H1 (cell line): ENCODE results near the gene FAM219A. TPM values are rescaled to one million over a fixed set of nuclear protein-coding genes. Genes with fewer than 3 reads are reported as not detected.
A peak's percentile ranks its signal among the peaks of the same experiment; 100 is the strongest.

Source experiments
- CTCF ChIA-PET: fragments of 300-600 bp; sonication (Branson Sonifier 250); formaldehyde crosslinking; loops from one replicate; lab custom pipeline; 2021; ENCODE audit not compliant: partially characterized antibody; lab: Charles Lee
- POLR2A ChIA-PET: fragments of 300-600 bp; sonication (Branson Sonifier 250); formaldehyde crosslinking; loops from one replicate; lab custom pipeline; 2021; ENCODE audit warnings: inconsistent platforms; ENCODE audit not compliant: partially characterized antibody; lab: Charles Lee
- DNase-seq, 2 experiments: peaks; one replicate each; pipeline versions ENCODE4 v3.0.0 to v3.0.0-alpha.2; 2010 to 2022; ENCODE audit warnings: low spot score in 2 of 2, low read depth in 1 of 2, mixed read lengths in 1 of 2
- FAIRE-seq: peaks from 2 replicates; lab custom pipeline; 2011; peaks lifted over from hg19 to GRCh38; lab: Jason Lieb, UNC
- H2AFZ ChIP-seq: 2 replicates; pipeline ENCODE4 v1.8.1; 2012; ENCODE audit warnings: low read length, inconsistent platforms
- H2AK5ac ChIP-seq: 2 replicates; pipeline ENCODE4 v1.6.1; 2013; ENCODE audit warnings: low read depth, low read length
- H2BK120ac ChIP-seq: replicated peaks from 2 replicates; pipeline ENCODE3; 2013; ENCODE audit warnings: low read depth, low read length, inconsistent platforms
- H2BK12ac ChIP-seq: 2 replicates; pipeline ENCODE4 v1.6.1; 2013; ENCODE audit warnings: low read depth, low read length
- H2BK15ac ChIP-seq: 2 replicates; pipeline ENCODE4 v1.6.1; 2013; ENCODE audit warnings: low read length
- H2BK20ac ChIP-seq: 2 replicates; pipeline ENCODE4 v1.6.1; 2013; ENCODE audit warnings: low read length
- H2BK5ac ChIP-seq: 2 replicates; pipeline ENCODE4 v1.6.1; 2013; ENCODE audit warnings: low read depth, low read length
- H3K14ac ChIP-seq: 2 replicates; pipeline ENCODE4 v1.6.1; 2013; ENCODE audit warnings: inconsistent platforms; ENCODE audit not compliant: insufficient read length
- H3K18ac ChIP-seq: 2 replicates; pipeline ENCODE4 v1.6.1; 2013; ENCODE audit warnings: low read length; ENCODE audit errors: extremely low read depth
- H3K23ac ChIP-seq: 2 replicates; pipeline ENCODE4 v1.6.1; 2013; ENCODE audit warnings: inconsistent platforms; ENCODE audit not compliant: insufficient read length
- H3K23me2 ChIP-seq: 2 replicates; pipeline ENCODE4 v1.6.1; 2013; ENCODE audit warnings: low read depth, low read length
- H3K27ac ChIP-seq: 2 replicates; pipeline ENCODE4 v1.6.1; 2011; ENCODE audit warnings: low read depth, low read length, inconsistent platforms
- H3K27me3 ChIP-seq, 4 experiments: replicated peaks in 1 of 4; 1 replicate in 1 of 4; 2 replicates in 3 of 4; pipeline versions ENCODE4 v1.6.1 to v1.8.1; 2011 to 2013; ENCODE audit warnings: low read length in 3 of 4, mild to moderate bottlenecking in 3 of 4, inconsistent platforms in 2 of 4, mixed read lengths in 2 of 4, moderate library complexity in 1 of 4; ENCODE audit not compliant: control insufficient read depth in 3 of 4, insufficient read depth in 3 of 4; ENCODE audit errors: extremely low read depth in 1 of 4
- H3K36me3 ChIP-seq, 4 experiments: 2 replicates each; pipeline versions ENCODE4 v1.6.1 to v1.8.1; 2011 to 2013; ENCODE audit warnings: mild to moderate bottlenecking in 4 of 4, low read length in 3 of 4, moderate library complexity in 2 of 4, control low read depth in 1 of 4, inconsistent platforms in 1 of 4; ENCODE audit not compliant: insufficient read depth in 4 of 4, control insufficient read depth in 2 of 4
- H3K4ac ChIP-seq: replicated peaks from 2 replicates; pipeline ENCODE3; 2013; ENCODE audit warnings: low read length, low read depth, mixed read lengths, inconsistent platforms; ENCODE audit not compliant: insufficient read length
- H3K4me1 ChIP-seq, 4 experiments: replicated peaks in 1 of 4; 1 replicate in 1 of 4; 2 replicates in 3 of 4; pipeline versions ENCODE4 v1.6.1 to v1.8.1; 2011 to 2013; ENCODE audit warnings: low read length in 3 of 4, inconsistent platforms in 2 of 4, mixed read lengths in 1 of 4; ENCODE audit not compliant: insufficient read depth in 4 of 4, control insufficient read depth in 3 of 4
- H3K4me2 ChIP-seq, 2 experiments: 2 replicates each; pipeline versions ENCODE4 v1.6.1 to v1.8.1; 2011 to 2013; ENCODE audit warnings: low read depth in 2 of 2, low read length in 2 of 2, control low read depth in 1 of 2, inconsistent platforms in 1 of 2, mild to moderate bottlenecking in 1 of 2; ENCODE audit not compliant: insufficient read depth in 1 of 2
- H3K4me3 ChIP-seq, 4 experiments: fragments of 200-600, 300-600 bp in 1 of 4; sonication (generic), shearing (Covaris generic), sonication (Bioruptor Twin) in 1 of 4; 2 replicates each; pipeline versions ENCODE4 v1.5.1 to v1.8.1; 2011 to 2016; ENCODE audit warnings: low read length in 4 of 4, low read depth in 3 of 4, control low read depth in 2 of 4, inconsistent platforms in 2 of 4, mild to moderate bottlenecking in 2 of 4, mixed read lengths in 1 of 4, moderate library complexity in 1 of 4; ENCODE audit not compliant: insufficient read depth in 2 of 4; ENCODE audit errors: extremely low read depth in 1 of 4
- H3K56ac ChIP-seq: replicated peaks from 2 replicates; pipeline ENCODE3; 2013; ENCODE audit warnings: low read depth, mild to moderate bottlenecking, mixed read lengths, low read length, inconsistent platforms; ENCODE audit not compliant: insufficient read length
- H3K79me1 ChIP-seq: 2 replicates; pipeline ENCODE4 v1.6.1; 2013; ENCODE audit warnings: low read depth, low read length, control low read depth
- H3K79me2 ChIP-seq, 2 experiments: 2 replicates each; pipeline versions ENCODE4 v1.6.1 to v1.8.1; 2012 to 2013; ENCODE audit warnings: low read length in 2 of 2, mild to moderate bottlenecking in 2 of 2, inconsistent platforms in 1 of 2; ENCODE audit not compliant: insufficient read depth in 2 of 2, control insufficient read depth in 1 of 2
- H3K9ac ChIP-seq, 4 experiments: replicated peaks in 1 of 4; 1 replicate in 1 of 4; 2 replicates in 3 of 4; pipeline versions ENCODE4 v1.6.1 to v1.8.1; 2011 to 2013; ENCODE audit warnings: low read depth in 3 of 4, low read length in 3 of 4, control low read depth in 2 of 4, mild to moderate bottlenecking in 2 of 4, moderate library complexity in 2 of 4, inconsistent platforms in 1 of 4; ENCODE audit errors: extremely low read depth in 1 of 4
- H3K9me3 ChIP-seq, 2 experiments: 2 replicates each; pipeline versions ENCODE4 v1.6.1 to v1.8.1; 2012 to 2013; ENCODE audit warnings: mild to moderate bottlenecking in 2 of 2, moderate library complexity in 2 of 2, control low read depth in 1 of 2, inconsistent platforms in 1 of 2, low read depth in 1 of 2, low read length in 1 of 2, mixed read lengths in 1 of 2; ENCODE audit not compliant: insufficient read depth in 2 of 2
- H4K20me1 ChIP-seq, 2 experiments: replicated peaks in 1 of 2; 2 replicates each; pipeline versions ENCODE3 to v1.8.1; 2011 to 2013; ENCODE audit warnings: inconsistent platforms in 2 of 2, low read length in 2 of 2, mild to moderate bottlenecking in 1 of 2; ENCODE audit not compliant: insufficient read depth in 2 of 2, control insufficient read depth in 1 of 2
- H4K5ac ChIP-seq: 2 replicates; pipeline ENCODE4 v1.6.1; 2013; ENCODE audit warnings: low read length, low read depth, mixed read lengths, inconsistent platforms; ENCODE audit not compliant: insufficient read length
- H4K8ac ChIP-seq: 2 replicates; pipeline ENCODE4 v1.8.0; 2013; ENCODE audit warnings: mild to moderate bottlenecking, moderate library complexity, low read length, inconsistent platforms; ENCODE audit not compliant: insufficient read depth; ENCODE audit errors: extremely low read depth
- H4K91ac ChIP-seq: replicated peaks from 2 replicates; pipeline ENCODE3; 2013; ENCODE audit warnings: low read length, mixed read lengths, inconsistent platforms; ENCODE audit not compliant: insufficient read length
- BACH1 ChIP-seq: IDR thresholded peaks from 2 replicates; pipeline ENCODE4 v1.6.1; 2012; ENCODE audit warnings: low read length, improper control_type of control experiment
- CBX8 ChIP-seq: fragments of 300-800, 300-1000 bp; sonication (generic); IDR thresholded peaks from 2 replicates; pipeline ENCODE4 v1.7.1; 2016; ENCODE audit warnings: low read depth, low read length, borderline replicate concordance
- HDAC2 ChIP-seq, 2 experiments: fragments of 300-600 bp in 1 of 2; sonication (generic) in 1 of 2; IDR thresholded peaks; 2 replicates each; pipeline ENCODE4 v1.6.1; 2011 to 2012; ENCODE audit warnings: low read depth in 2 of 2, low read length in 2 of 2, mild to moderate bottlenecking in 2 of 2, moderate library complexity in 2 of 2, borderline replicate concordance in 1 of 2, inconsistent platforms in 1 of 2
- HDAC6 ChIP-seq: IDR thresholded peaks from one replicate; pipeline ENCODE4 v1.7.1; 2012; ENCODE audit warnings: low read depth, mild to moderate bottlenecking, inconsistent platforms, low read length, moderate library complexity
- JUN ChIP-seq: IDR thresholded peaks from 2 replicates; pipeline ENCODE4 v1.6.1; 2011; ENCODE audit warnings: low read depth, mild to moderate bottlenecking, improper control_type of control experiment, low read length
- NRF1 ChIP-seq: IDR thresholded peaks from 2 replicates; pipeline ENCODE4 v1.6.1; 2011; ENCODE audit warnings: mild to moderate bottlenecking, low read depth, low read length, improper control_type of control experiment
- POLR2A ChIP-seq, 2 experiments: IDR thresholded peaks; 1 replicate in 1 of 2; 2 replicates in 1 of 2; pipeline ENCODE4 v1.6.1; 2011; ENCODE audit warnings: low read depth in 2 of 2, low read length in 2 of 2, mild to moderate bottlenecking in 2 of 2; ENCODE audit errors: control extremely low read depth in 1 of 2
- RXRA ChIP-seq: IDR thresholded peaks from 2 replicates; pipeline ENCODE4 v1.6.1; 2011; ENCODE audit warnings: low read depth, mild to moderate bottlenecking, low read length, moderate library complexity; ENCODE audit not compliant: insufficient read depth
- SIN3A ChIP-seq, 2 experiments: IDR thresholded peaks in 1 of 2; conservative IDR thresholded peaks in 1 of 2; 2 replicates each; pipeline ENCODE4 v1.6.1; 2011 to 2012; ENCODE audit warnings: low read length in 2 of 2, improper control_type of control experiment in 1 of 2, low read depth in 1 of 2, mild to moderate bottlenecking in 1 of 2
- SP1 ChIP-seq: IDR thresholded peaks from 2 replicates; pipeline ENCODE4 v1.6.1; 2011; ENCODE audit warnings: low read depth, low read length
- TAF1 ChIP-seq: IDR thresholded peaks from 2 replicates; pipeline ENCODE4 v1.6.1; 2011; ENCODE audit warnings: mild to moderate bottlenecking, low read depth, low read length
- WGBS, 2 experiments: shearing (Covaris generic) in 1 of 2; methylation state at CpG; one replicate each; pipeline versions ENCODE4 v1.1.6 to v1.1.7; 2013 to 2015; ENCODE audit warnings: low lambda C conversion rate in 2 of 2, mixed read lengths in 2 of 2, inconsistent platforms in 1 of 2, low coverage in 1 of 2, missing lambda C conversion rate in 1 of 2; ENCODE audit not compliant: insufficient replicate concordance in 2 of 2, insufficient coverage in 1 of 2, insufficient read length in 1 of 2; ENCODE audit errors: extremely low coverage in 1 of 2, missing lambda C conversion rate in 1 of 2; 5-methylcytosine and 5-hydroxymethylcytosine counted together
- polyA plus RNA-seq, 7 experiments: library from polyadenylated mRNA; depleted of rRNA in 3 of 7; stranded (reverse) in 5 of 7; unstranded in 2 of 7; fragments of >200 nt in 5 of 7; fragments of 200-250 nt in 2 of 7; gene quantifications; 1 replicate in 5 of 7; 2 replicates in 1 of 7; 4 replicates in 1 of 7; pipeline versions ENCODE4 v1.2.1 to v1.2.3, GENCODE V29; 2011 to 2013; ENCODE audit warnings: missing spikeins in 2 of 7, mixed read lengths in 2 of 7
- total RNA-seq: library from RNA; stranded (reverse); fragmentation: NEBNext Ultra II Directional; extraction: Animal tissue kit (Norgen Biotek cat#: 25700); gene quantifications from 2 replicates; pipeline ENCODE4 v1.2.1, GENCODE V29; 2021

Gene FAM219A
- total and polyA plus RNA-seq, 2 of the 8 experiments (the other 6 are each of a cell fraction or from before 2014, with no cell fraction given): 7.7 to 10.4 TPM

- no peak overlapping the region for H3K18ac ChIP-seq
- H2BK12ac ChIP-seq: no peak overlapping the region
- FAIRE-seq: no peak
- no peak overlapping the region for H4K5ac ChIP-seq
- H3K14ac ChIP-seq: no peak overlapping the region
- no peaks in the 10 kb centered on the region for H3K79me2 ChIP-seq
- ChIA-PET POLR2A (interaction anchor here (3.4 kb wide), 1 partner anchor 10 kb away, joined by 18 read pairs; no protein-coding TSS in a partner anchor), CTCF (interaction anchor here (0.9 to 19.4 kb wide), 5 partner anchors 10 to 120 kb away, joined by 3 to 350 read pairs (median 83); no protein-coding TSS in a partner anchor)
- H3K9me3 ChIP-seq: no peaks in the 10 kb centered on the region; a peak in 1 of 4 replicates
- H3K23ac ChIP-seq: no peak overlapping the region
- peaks cover 13% of the 10 kb centered on the region for H3K23me2 ChIP-seq
- no peak for DNase-seq
- no peak overlapping the region; a peak in 1 of 4 replicates for H3K4me2 ChIP-seq
- no peak overlapping the region for H2BK20ac ChIP-seq
- H4K8ac ChIP-seq: no peak overlapping the region
- 91% methylated on average over 3 of the region's 3 CpGs; no CpG with 5 or more reads in 1 of the 2 experiments for WGBS, 2 experiments
- H3K27me3 ChIP-seq: peaks cover 0 to 6% (median 3%) of the 10 kb centered on the region in 4 experiments; a peak in 3 of 7 replicates
- H3K4me1 ChIP-seq: peaks cover 3 to 4% (median 3%) of the 10 kb centered on the region in 4 experiments; a peak in 6 of 7 replicates
- no peak overlapping the region for H2BK120ac ChIP-seq
- peak overlapping the region; percentile 84; the same call in 1 of the 2 replicates for H2AK5ac ChIP-seq
- no peak overlapping the region for H3K56ac ChIP-seq
- H4K20me1 ChIP-seq: peaks cover 0 to 4% of the 10 kb centered on the region in 2 experiments
- H2BK15ac ChIP-seq: 0 out of 2 replicates have a peak overlapping the region, but pooled peaks have one; percentile 61
- no peak overlapping the region for H2AFZ ChIP-seq
- no peak overlapping the region for H3K4me3 ChIP-seq
- H3K27ac ChIP-seq: no peak overlapping the region
- H3K4ac ChIP-seq: no peak overlapping the region
- H2BK5ac ChIP-seq: no peak overlapping the region
- H4K91ac ChIP-seq: no peak overlapping the region
- peaks cover 0 to 9% (median 0%) of the 10 kb centered on the region in 4 experiments; a peak in 1 of 8 replicates for H3K36me3 ChIP-seq
- H3K79me1 ChIP-seq: no peaks in the 10 kb centered on the region; the same call in 1 of the 2 replicates
- no peak overlapping the region for H3K9ac ChIP-seq
- no peak for TF ChIP-seq HDAC2 (IDR thresholded peaks at IDR 0.05; ENCODE audit: borderline replicate concordance in 1 of 2, low read depth in 2 of 2, low read length in 2 of 2)
- TF ChIP-seq SP1: no peak
- TF ChIP-seq JUN: no peak
- TF ChIP-seq BACH1: no peak
- TF ChIP-seq HDAC6: no peak
- TF ChIP-seq NRF1: no peak
- no peak for TF ChIP-seq SIN3A (conservative IDR thresholded peaks at IDR 0.05 in 1 of 2, IDR thresholded peaks at IDR 0.05 in 1 of 2; ENCODE audit: low read depth in 1 of 2, low read length in 2 of 2)
- no peak for TF ChIP-seq CBX8
- no peak for TF ChIP-seq RXRA
- no peak for TF ChIP-seq TAF1
- TF ChIP-seq POLR2A (IDR thresholded peaks at IDR 0.05; ENCODE audit: control extremely low read depth in 1 of 2, low read depth in 2 of 2, low read length in 2 of 2): no peak
Measured at GRCh38 chr9:34374339-34374738, 84.0 kb downstream of the FAM219A start.
